Measurements from ENCODE around the gene ADK. TPM values are rescaled to one million over a fixed set of nuclear protein-coding genes. Genes with fewer than 3 reads are reported as not detected.

Gene ADK
- total and polyA plus RNA-seq, 2 donors (not counting 3 experiments of a cell fraction or from before 2014, with no cell fraction given): 11.7 to 46.5 TPM

DNA sequence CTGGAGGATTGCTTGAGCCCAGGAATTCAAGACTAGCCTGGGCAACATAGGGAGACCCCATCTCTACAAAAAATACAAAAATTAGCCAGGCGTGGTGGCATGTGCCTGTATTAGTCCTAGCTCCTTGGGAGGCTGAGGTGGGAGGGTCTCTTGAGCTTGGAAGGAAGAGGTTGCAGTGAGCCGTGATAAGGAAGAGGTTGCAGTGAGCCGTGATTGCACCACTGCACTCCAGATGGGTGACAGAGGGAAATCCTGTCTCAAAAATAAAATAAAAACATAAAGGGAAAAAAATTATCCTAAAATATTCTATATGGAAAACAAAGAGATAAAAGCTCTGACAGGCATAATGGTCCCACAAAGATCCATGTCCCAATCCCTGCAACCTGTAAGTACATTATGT lies 587.5 kb downstream of the ADK start:
- ChIA-PET POLR2A (no interaction called here), CTCF (interaction anchor here (0.9 to 3.3 kb wide), 13 partner anchors 9 to 494 kb away, joined by 3 to 27 read pairs (median 4); no protein-coding TSS in a partner anchor)
- H3K4me3 ChIP-seq (replicated peaks in 1 of 3; ENCODE audit: insufficient read depth in 1 of 3, low read depth in 1 of 3, low read length in 3 of 3): no peak overlapping the region
- peaks cover 9% of the 10 kb centered on the region for H3K4me1 ChIP-seq (ENCODE audit: control insufficient read depth, extremely low read depth, insufficient read depth, low read length)
- H2AFZ ChIP-seq (ENCODE audit: low read depth, low read length): no peak overlapping the region
- no TSS peak for BruUV-seq (replicated peaks)
- TF ChIP-seq JUN (IDR thresholded peaks at IDR 0.05; ENCODE audit: borderline replicate concordance, insufficient read depth, insufficient read length, low read depth) (no peak), EZH2 (IDR thresholded peaks at IDR 0.05; ENCODE audit: borderline replicate concordance, low read depth, low read length, severe bottlenecking) (no peak), POLR2AphosphoS5 (IDR thresholded peaks at IDR 0.05; ENCODE audit: insufficient read depth, low read depth, low read length) (no peak), GATA2 (IDR thresholded peaks at IDR 0.05; ENCODE audit: insufficient read depth, insufficient read length, low read depth, low read length) (no peak), POLR2A (IDR thresholded peaks at IDR 0.05; ENCODE audit: low read depth, low read length) (no peak), FOS (IDR thresholded peaks at IDR 0.05; ENCODE audit: borderline replicate concordance, insufficient read depth, low read length) (no peak), MYC (IDR thresholded peaks at IDR 0.05; ENCODE audit: low read depth, low read length) (no peak)
- TF ChIP-seq, protein P1, sequence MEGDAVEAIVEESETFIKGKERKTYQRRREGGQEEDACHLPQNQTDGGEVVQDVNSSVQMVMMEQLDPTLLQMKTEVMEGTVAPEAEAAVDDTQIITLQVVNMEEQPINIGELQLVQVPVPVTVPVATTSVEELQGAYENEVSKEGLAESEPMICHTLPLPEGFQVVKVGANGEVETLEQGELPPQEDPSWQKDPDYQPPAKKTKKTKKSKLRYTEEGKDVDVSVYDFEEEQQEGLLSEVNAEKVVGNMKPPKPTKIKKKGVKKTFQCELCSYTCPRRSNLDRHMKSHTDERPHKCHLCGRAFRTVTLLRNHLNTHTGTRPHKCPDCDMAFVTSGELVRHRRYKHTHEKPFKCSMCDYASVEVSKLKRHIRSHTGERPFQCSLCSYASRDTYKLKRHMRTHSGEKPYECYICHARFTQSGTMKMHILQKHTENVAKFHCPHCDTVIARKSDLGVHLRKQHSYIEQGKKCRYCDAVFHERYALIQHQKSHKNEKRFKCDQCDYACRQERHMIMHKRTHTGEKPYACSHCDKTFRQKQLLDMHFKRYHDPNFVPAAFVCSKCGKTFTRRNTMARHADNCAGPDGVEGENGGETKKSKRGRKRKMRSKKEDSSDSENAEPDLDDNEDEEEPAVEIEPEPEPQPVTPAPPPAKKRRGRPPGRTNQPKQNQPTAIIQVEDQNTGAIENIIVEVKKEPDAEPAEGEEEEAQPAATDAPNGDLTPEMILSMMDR (IDR thresholded peaks at IDR 0.05; ENCODE audit: extremely low read depth in 1 of 2, insufficient read depth in 1 of 2, low read depth in 1 of 2, low read length in 2 of 2): no peak
- TF ChIP-seq, protein P2, sequence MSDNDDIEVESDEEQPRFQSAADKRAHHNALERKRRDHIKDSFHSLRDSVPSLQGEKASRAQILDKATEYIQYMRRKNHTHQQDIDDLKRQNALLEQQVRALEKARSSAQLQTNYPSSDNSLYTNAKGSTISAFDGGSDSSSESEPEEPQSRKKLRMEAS (IDR thresholded peaks at IDR 0.05; ENCODE audit: insufficient read depth, insufficient read length): no peak
- FAIRE-seq: no peak
- H3K4me2 ChIP-seq (ENCODE audit: insufficient read depth, low read length): peak overlapping the region; percentile 4
- no peak overlapping the region for H3K27ac ChIP-seq (ENCODE audit: insufficient read depth, low read depth, low read length)
- intact Hi-C loops (cut with micrococcal nuclease): loop anchor here (2.0 to 10.0 kb wide), 2 partner anchors 280 to 366 kb away; a partner anchor contains a TSS
- dilution Hi-C loops (cut with MboI; ENCODE audit: extremely low pct_ligation_motif_present, low sequenced_read_pairs): no loop called here
- DNase-seq (ENCODE audit: low read depth, low spot score): no peak
- H3K9me3 ChIP-seq (replicated peaks; ENCODE audit: control insufficient read depth, insufficient read depth, low read length): no peaks in the 10 kb centered on the region
- H4K20me1 ChIP-seq (replicated peaks; ENCODE audit: control insufficient read depth, extremely low read depth, insufficient read depth, low read length): no peaks in the 10 kb centered on the region
- no peak overlapping the region for H3K9ac ChIP-seq (replicated peaks; ENCODE audit: extremely low read depth, insufficient read depth, low read length)
- H3K79me2 ChIP-seq (ENCODE audit: control insufficient read depth, insufficient read depth, low read length): no peaks in the 10 kb centered on the region
- no peaks in the 10 kb centered on the region for H3K27me3 ChIP-seq (ENCODE audit: control insufficient read depth in 2 of 2, insufficient read depth in 2 of 2, low read length in 2 of 2)
- H3K36me3 ChIP-seq (ENCODE audit: control insufficient read depth in 2 of 2, extremely low read depth in 1 of 2, insufficient read depth in 2 of 2, low read length in 2 of 2): no peaks in the 10 kb centered on the region
- no peaks in the 10 kb centered on the region for H3K9me1 ChIP-seq (replicated peaks; ENCODE audit: control insufficient read depth, extremely low read depth, insufficient read depth, low read length)

Measured in endothelial cell of umbilical vein (primary cell).